ENCODE results near the gene TACR2.

Gene TACR2

GRCh38 chr10:69459101-69459790 lies 42.5 kb upstream of the TACR2 start:
- peak overlapping the region; percentile 89 for H3K27ac ChIP-seq (ENCODE audit: low read depth, low read length)
- H3K27me3 ChIP-seq (ENCODE audit: control insufficient read depth in 5 of 5, insufficient read depth in 4 of 5, low read length in 5 of 5) = no peaks in the 10 kb centered on the region
- peaks cover 0 to 19% (median 15%) of the 10 kb centered on the region in 5 donors for H3K36me3 ChIP-seq (ENCODE audit: control insufficient read depth in 5 of 5, insufficient read depth in 5 of 5, low read length in 5 of 5)
- no peak overlapping the region for H3K4me3 ChIP-seq (ENCODE audit: low read depth in 1 of 5, low read length in 5 of 5)
- H3K9ac ChIP-seq (ENCODE audit: low read length in 5 of 5) = peak overlapping the region in 4 of 5 donors; percentile 13 to 35 (median 29)
- peaks cover 34 to 94% (median 90%) of the 10 kb centered on the region in 5 donors for H3K4me1 ChIP-seq (ENCODE audit: control insufficient read depth in 5 of 5, insufficient read depth in 5 of 5, low read length in 5 of 5)
- no peaks in the 10 kb centered on the region for H3K9me3 ChIP-seq (ENCODE audit: control insufficient read depth in 5 of 5, low read length in 5 of 5)

GRCh38 chr10:69458430-69459100 lies 41.8 kb upstream of the TACR2 start:
- H3K27me3 ChIP-seq (ENCODE audit: control insufficient read depth in 5 of 5, insufficient read depth in 4 of 5, low read length in 5 of 5) = no peaks in the 10 kb centered on the region
- H3K4me1 ChIP-seq (ENCODE audit: control insufficient read depth in 5 of 5, insufficient read depth in 5 of 5, low read length in 5 of 5) = peaks cover 31 to 94% (median 89%) of the 10 kb centered on the region in 5 donors
- H3K9ac ChIP-seq (ENCODE audit: low read length in 5 of 5) = peak overlapping the region; percentile 4 to 70 (median 25)
- H3K9me3 ChIP-seq (ENCODE audit: control insufficient read depth in 5 of 5, low read length in 5 of 5) = no peaks in the 10 kb centered on the region
- H3K4me3 ChIP-seq (ENCODE audit: low read depth in 1 of 5, low read length in 5 of 5) = no peak overlapping the region
- H3K27ac ChIP-seq (ENCODE audit: low read depth, low read length) = peak overlapping the region; percentile 89
- peaks cover 0 to 19% (median 16%) of the 10 kb centered on the region in 5 donors for H3K36me3 ChIP-seq (ENCODE audit: control insufficient read depth in 5 of 5, insufficient read depth in 5 of 5, low read length in 5 of 5)

GRCh38 chr10:69457771-69458237 lies 41.1 kb upstream of the TACR2 start:
- no peak overlapping the region for H3K4me3 ChIP-seq (ENCODE audit: low read depth in 1 of 5, low read length in 5 of 5)
- peaks cover 0 to 19% (median 16%) of the 10 kb centered on the region in 5 donors for H3K36me3 ChIP-seq (ENCODE audit: control insufficient read depth in 5 of 5, insufficient read depth in 5 of 5, low read length in 5 of 5)
- H3K4me1 ChIP-seq (ENCODE audit: control insufficient read depth in 5 of 5, insufficient read depth in 5 of 5, low read length in 5 of 5) = peaks cover 28 to 94% (median 89%) of the 10 kb centered on the region in 5 donors
- H3K27ac ChIP-seq (ENCODE audit: low read depth, low read length) = peak overlapping the region; percentile 89
- no peaks in the 10 kb centered on the region for H3K9me3 ChIP-seq (ENCODE audit: control insufficient read depth in 5 of 5, low read length in 5 of 5)
- peak overlapping the region in 3 of 5 donors; percentile 4 to 70 (median 52) for H3K9ac ChIP-seq (ENCODE audit: low read length in 5 of 5)
- H3K27me3 ChIP-seq (ENCODE audit: control insufficient read depth in 5 of 5, insufficient read depth in 4 of 5, low read length in 5 of 5) = no peaks in the 10 kb centered on the region

GRCh38 chr10:69456880-69457693 lies 40.4 kb upstream of the TACR2 start:
- Histone ChIP-seq H3K27ac (ENCODE audit: low read depth, low read length) (peak overlapping the region; percentile 89), H3K4me3 (ENCODE audit: low read depth in 1 of 5, low read length in 5 of 5) (no peak overlapping the region), H3K9ac (ENCODE audit: low read length in 5 of 5) (peak overlapping the region in 1 of 5 donors; percentile 70), H3K9me3 (ENCODE audit: control insufficient read depth in 5 of 5, low read length in 5 of 5) (no peaks in the 10 kb centered on the region), H3K36me3 (ENCODE audit: control insufficient read depth in 5 of 5, insufficient read depth in 5 of 5, low read length in 5 of 5) (peaks cover 0 to 19% (median 16%) of the 10 kb centered on the region in 5 donors), H3K27me3 (ENCODE audit: control insufficient read depth in 5 of 5, insufficient read depth in 4 of 5, low read length in 5 of 5) (no peaks in the 10 kb centered on the region), H3K4me1 (ENCODE audit: control insufficient read depth in 5 of 5, insufficient read depth in 5 of 5, low read length in 5 of 5) (peaks cover 28 to 96% (median 92%) of the 10 kb centered on the region in 5 donors)

DNA sequence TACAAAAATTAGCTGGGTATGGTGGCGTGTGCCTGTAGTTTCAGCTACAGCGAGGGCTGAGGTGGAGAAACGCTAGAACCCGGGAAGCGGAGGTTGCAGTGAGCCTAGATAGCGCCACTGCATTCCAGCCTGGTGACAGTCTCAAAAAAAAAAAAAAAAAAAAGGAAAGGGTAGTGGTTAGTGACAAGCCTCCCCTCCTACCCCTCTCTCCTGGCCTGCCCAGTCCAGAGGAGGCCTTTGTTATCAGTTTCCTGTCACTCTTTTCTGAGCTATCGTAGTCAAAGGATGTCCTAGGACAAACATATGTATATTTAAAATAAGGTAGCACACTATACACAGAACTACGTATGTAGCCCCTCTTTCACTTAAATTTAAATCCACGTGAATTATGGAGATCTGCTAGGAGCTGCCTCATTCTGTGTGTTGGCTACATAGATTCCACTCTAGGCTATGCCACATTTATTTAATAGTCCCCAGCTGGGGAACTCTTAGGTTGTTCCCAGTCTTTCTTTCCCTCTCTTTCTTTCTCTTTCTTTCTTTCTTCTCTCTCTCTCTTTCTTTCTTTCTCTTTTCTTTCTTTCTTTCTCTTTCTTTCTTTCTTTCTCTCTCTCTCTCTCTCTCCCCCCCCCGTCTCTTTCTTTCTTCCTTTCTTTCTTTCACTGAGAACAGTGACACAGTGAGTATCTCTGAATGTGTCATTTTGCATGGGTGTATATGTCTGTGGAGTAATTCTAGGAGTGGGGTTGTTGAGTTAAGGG lies 38.5 kb upstream of the TACR2 start:
- Histone ChIP-seq H3K36me3 (ENCODE audit: control insufficient read depth in 5 of 5, insufficient read depth in 5 of 5, low read length in 5 of 5) (peaks cover 0 to 19% (median 16%) of the 10 kb centered on the region in 5 donors), H3K4me3 (ENCODE audit: low read depth in 1 of 5, low read length in 5 of 5) (peak overlapping the region in 1 of 5 donors; percentile 23), H3K4me1 (ENCODE audit: control insufficient read depth in 5 of 5, insufficient read depth in 5 of 5, low read length in 5 of 5) (peaks cover 18 to 93% (median 93%) of the 10 kb centered on the region in 5 donors), H3K9ac (ENCODE audit: low read length in 5 of 5) (peak overlapping the region in 4 of 5 donors; percentile 9 to 52 (median 32)), H3K9me3 (ENCODE audit: control insufficient read depth in 5 of 5, low read length in 5 of 5) (no peaks in the 10 kb centered on the region), H3K27ac (ENCODE audit: low read depth, low read length) (peak overlapping the region; percentile 89), H3K27me3 (ENCODE audit: control insufficient read depth in 5 of 5, insufficient read depth in 4 of 5, low read length in 5 of 5) (no peaks in the 10 kb centered on the region)

DNA sequence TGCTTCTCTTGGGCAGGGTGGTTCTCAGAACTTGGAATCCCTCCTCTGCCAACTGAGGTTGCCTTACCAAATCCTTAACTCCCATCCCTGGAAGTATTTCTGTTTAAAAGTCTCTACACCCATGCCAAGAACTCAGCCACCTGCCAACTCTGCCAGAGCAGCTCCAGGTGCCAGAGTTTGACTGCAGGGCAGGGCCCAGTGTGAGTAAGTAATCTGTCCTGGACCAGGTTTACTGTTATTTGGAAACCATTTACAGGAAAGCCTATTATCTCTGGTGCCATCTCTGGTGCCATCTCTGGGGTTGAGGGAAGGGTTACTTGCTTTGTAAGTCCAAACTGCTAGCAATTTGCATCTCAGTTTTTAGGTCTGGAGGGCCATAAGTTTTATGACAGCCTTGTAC lies 37.1 kb upstream of the TACR2 start:
- Histone ChIP-seq H3K27me3 (ENCODE audit: control insufficient read depth in 5 of 5, insufficient read depth in 4 of 5, low read length in 5 of 5) (no peaks in the 10 kb centered on the region), H3K36me3 (ENCODE audit: control insufficient read depth in 5 of 5, insufficient read depth in 5 of 5, low read length in 5 of 5) (peaks cover 0 to 17% (median 14%) of the 10 kb centered on the region in 5 donors), H3K9me3 (ENCODE audit: control insufficient read depth in 5 of 5, low read length in 5 of 5) (no peaks in the 10 kb centered on the region), H3K4me3 (ENCODE audit: low read depth in 1 of 5, low read length in 5 of 5) (peak overlapping the region in 3 of 5 donors; percentile 80 to 97 (median 84)), H3K9ac (ENCODE audit: low read length in 5 of 5) (peak overlapping the region in 3 of 5 donors; percentile 11 to 65 (median 55)), H3K4me1 (ENCODE audit: control insufficient read depth in 5 of 5, insufficient read depth in 5 of 5, low read length in 5 of 5) (peaks cover 26 to 90% (median 88%) of the 10 kb centered on the region in 5 donors), H3K27ac (ENCODE audit: low read depth, low read length) (peak overlapping the region; percentile 89)

- H3K4me1 ChIP-seq (ENCODE audit: control insufficient read depth in 5 of 5, insufficient read depth in 5 of 5, low read length in 5 of 5) = peaks cover 24 to 85% (median 78%) of the 10 kb centered on the region in 5 donors
- peak overlapping the region; percentile 89 for H3K27ac ChIP-seq (ENCODE audit: low read depth, low read length)
- H3K4me3 ChIP-seq (ENCODE audit: low read depth in 1 of 5, low read length in 5 of 5) = peak overlapping the region; percentile 80 to 97 (median 85)
- H3K27me3 ChIP-seq (ENCODE audit: control insufficient read depth in 5 of 5, insufficient read depth in 4 of 5, low read length in 5 of 5) = no peaks in the 10 kb centered on the region
- H3K9me3 ChIP-seq (ENCODE audit: control insufficient read depth in 5 of 5, low read length in 5 of 5) = no peaks in the 10 kb centered on the region
- peak overlapping the region in 4 of 5 donors; percentile 44 to 65 (median 54) for H3K9ac ChIP-seq (ENCODE audit: low read length in 5 of 5)
- peaks cover 0 to 17% (median 14%) of the 10 kb centered on the region in 5 donors for H3K36me3 ChIP-seq (ENCODE audit: control insufficient read depth in 5 of 5, insufficient read depth in 5 of 5, low read length in 5 of 5)
Measured at GRCh38 chr10:69452676-69453415, 36.1 kb upstream of the TACR2 start.

- Histone ChIP-seq H3K4me3 (ENCODE audit: low read depth in 1 of 5, low read length in 5 of 5) (peak overlapping the region; percentile 80 to 97 (median 85)), H3K27ac (ENCODE audit: low read depth, low read length) (peak overlapping the region; percentile 89), H3K9me3 (ENCODE audit: control insufficient read depth in 5 of 5, low read length in 5 of 5) (no peaks in the 10 kb centered on the region), H3K27me3 (ENCODE audit: control insufficient read depth in 5 of 5, insufficient read depth in 4 of 5, low read length in 5 of 5) (no peaks in the 10 kb centered on the region), H3K9ac (ENCODE audit: low read length in 5 of 5) (peak overlapping the region; percentile 56 to 94 (median 91)), H3K4me1 (ENCODE audit: control insufficient read depth in 5 of 5, insufficient read depth in 5 of 5, low read length in 5 of 5) (peaks cover 19 to 77% (median 68%) of the 10 kb centered on the region in 5 donors), H3K36me3 (ENCODE audit: control insufficient read depth in 5 of 5, insufficient read depth in 5 of 5, low read length in 5 of 5) (peaks cover 0 to 9% (median 8%) of the 10 kb centered on the region in 5 donors)
Measured at GRCh38 chr10:69451784-69452251, 35.1 kb upstream of the TACR2 start.

Measured in subcutaneous abdominal adipose tissue (tissue), 5 donors.